Neural cell (in vitro differentiated cells): ENCODE data around the gene WWC1. TPM values are rescaled to one million over a fixed set of nuclear protein-coding genes. Genes with fewer than 3 reads are reported as not detected.

Experiments used
- H2AFZ ChIP-seq: fragments of 200-600, 300-800 bp; sonication (generic), shearing (Covaris generic); 2 replicates; pipeline ENCODE4 v1.6.0; 2014; ENCODE audit warnings: low read depth, mild to moderate bottlenecking, antibody characterized with exemption, low read length, moderate library complexity
- H3F3A ChIP-seq: fragments of 200-600 bp; shearing (Covaris generic); 2 replicates; pipeline ENCODE4 v1.6.1; 2016; ENCODE audit warnings: mild to moderate bottlenecking, moderate library complexity, mixed read lengths, antibody characterized with exemption, low read length; ENCODE audit not compliant: insufficient read depth, poor library complexity, severe bottlenecking
- H3K27ac ChIP-seq: fragments of 200-600, 300-800 bp; sonication (generic), shearing (Covaris generic); 2 replicates; pipeline ENCODE4 v1.5.1; 2014; ENCODE audit warnings: mild to moderate bottlenecking, low read length, moderate library complexity
- H3K27me3 ChIP-seq: fragments of 300-800, 200-600 bp; sonication (generic), shearing (Covaris generic); 2 replicates; pipeline ENCODE4 v1.6.0; 2014; ENCODE audit warnings: mild to moderate bottlenecking, low read depth, low read length, moderate library complexity; ENCODE audit not compliant: insufficient read depth
- H3K36me3 ChIP-seq: fragments of 300-800, 200-600 bp; sonication (generic), shearing (Covaris generic); 2 replicates; pipeline ENCODE4 v1.5.1; 2014; ENCODE audit warnings: mild to moderate bottlenecking, antibody characterized with exemption, low read length, moderate library complexity; ENCODE audit not compliant: insufficient read depth
- H3K4me2 ChIP-seq: fragments of 300-800, 200-600 bp; sonication (generic), shearing (Covaris generic); 2 replicates; pipeline ENCODE4 v1.6.0; 2014; ENCODE audit warnings: mild to moderate bottlenecking, low read length
- H3K4me3 ChIP-seq: fragments of 300-800, 200-600 bp; sonication (generic), shearing (Covaris generic); 2 replicates; pipeline ENCODE4 v1.5.1; 2014; ENCODE audit warnings: mild to moderate bottlenecking, low read length, moderate library complexity
- H3K79me2 ChIP-seq: fragments of 200-600 bp; shearing (Covaris generic); replicated peaks from 2 replicates; pipeline ENCODE4 v1.6.0; 2014; ENCODE audit warnings: mild to moderate bottlenecking, low read length, moderate library complexity; ENCODE audit not compliant: insufficient read depth
- H3K9ac ChIP-seq: fragments of 300-800, 200-600 bp; sonication (generic), shearing (Covaris generic); 2 replicates; pipeline ENCODE4 v1.6.1; 2016; ENCODE audit warnings: mild to moderate bottlenecking, low read length, mixed read lengths
- H3K9me2 ChIP-seq: fragments of 200-600 bp; shearing (Covaris generic); 2 replicates; pipeline ENCODE4 v1.6.1; 2016; ENCODE audit warnings: mild to moderate bottlenecking, low read length, mixed read lengths; ENCODE audit not compliant: insufficient read depth
- H3K9me3 ChIP-seq: fragments of 200-600, 300-800 bp; sonication (generic), shearing (Covaris generic); 2 replicates; pipeline ENCODE4 v1.6.1; 2016; ENCODE audit warnings: mild to moderate bottlenecking, mixed run types, low read length, moderate library complexity, mixed read lengths
- H4K20me1 ChIP-seq: fragments of 200-600 bp; shearing (Covaris generic); 2 replicates; pipeline ENCODE4 v1.6.1; 2016; ENCODE audit warnings: mild to moderate bottlenecking, mixed run types; ENCODE audit not compliant: insufficient read depth
- CTCF ChIP-seq: fragments of 450-650 bp; IDR thresholded peaks from 2 replicates; pipeline ENCODE4 v1.5.1; 2014; ENCODE audit warnings: antibody characterized with exemption, mild to moderate bottlenecking, moderate library complexity; ENCODE audit not compliant: poor library complexity, severe bottlenecking
- EP300 ChIP-seq: fragments of 450-650 bp; conservative IDR thresholded peaks from 2 replicates; pipeline ENCODE4 v1.6.1; 2014; ENCODE audit warnings: antibody characterized with exemption, mild to moderate bottlenecking, moderate library complexity; ENCODE audit not compliant: poor library complexity, severe bottlenecking
- EZH2 ChIP-seq: fragments of 200-600, 300-800 bp; shearing (Covaris generic), sonication (generic); IDR thresholded peaks from 2 replicates; pipeline ENCODE4 v1.6.1; 2014; ENCODE audit warnings: antibody characterized with exemption, low read length, borderline replicate concordance, mild to moderate bottlenecking; ENCODE audit not compliant: insufficient read depth, poor library complexity, severe bottlenecking
- MXI1 ChIP-seq: fragments of 450-650 bp; conservative IDR thresholded peaks from 2 replicates; pipeline ENCODE4 v1.6.1; 2014; ENCODE audit warnings: antibody characterized with exemption, mild to moderate bottlenecking; ENCODE audit not compliant: poor library complexity, severe bottlenecking
- POLR2AphosphoS5 ChIP-seq: IDR thresholded peaks from 2 replicates; pipeline ENCODE4 v1.6.1; 2012
- RAD21 ChIP-seq: fragments of 450-650 bp; conservative IDR thresholded peaks from 2 replicates; pipeline ENCODE4 v1.6.1; 2014; ENCODE audit warnings: antibody characterized with exemption, mild to moderate bottlenecking, moderate library complexity
- REST ChIP-seq: IDR thresholded peaks from 2 replicates; pipeline ENCODE4 v1.6.1; 2012; ENCODE audit warnings: borderline replicate concordance
- SMC3 ChIP-seq: fragments of 450-650 bp; conservative IDR thresholded peaks from 2 replicates; pipeline ENCODE4 v1.6.1; 2014; ENCODE audit warnings: antibody characterized with exemption, mild to moderate bottlenecking, moderate library complexity; ENCODE audit not compliant: poor library complexity
- TAF1 ChIP-seq: IDR thresholded peaks from 2 replicates; pipeline ENCODE4 v1.6.1; 2012; ENCODE audit warnings: low read depth
- polyA minus RNA-seq: library from RNA; depleted of rRNA, polyadenylated mRNA; stranded (reverse); fragments of >200 nt; gene quantifications from 2 replicates; pipeline ENCODE4 v1.2.3, GENCODE V29; 2014
- polyA plus RNA-seq: library from polyadenylated mRNA; depleted of rRNA; stranded (reverse); fragments of >200 nt; gene quantifications from 2 replicates; pipeline ENCODE4 v1.2.3, GENCODE V29; 2014

The WWC1 gene
- polyA plus RNA-seq: 0.97 and 1.6 TPM in 2 replicates
- polyA minus RNA-seq: 1.7 and 2.4 TPM in 2 replicates

GRCh38 chr5:168291342-168291963 lies at the start of gene WWC1:
Gene WWC1, plus strand, starts transcription at chr5:168291645. Its CDS starts 508 bp downstream, at chr5:168292153.
- TF ChIP-seq RAD21 (peak; percentile 43), REST (peak; percentile 21), TAF1 (no peak), EP300 (no peak), SMC3 (peak; percentile 52), EZH2 (no peak), POLR2AphosphoS5 (no peak), MXI1 (no peak), CTCF (peak; percentile 67)
- Histone ChIP-seq H4K20me1 (no peaks in the 10 kb centered on the region), H3K36me3 (no peaks in the 10 kb centered on the region), H3K9me3 (no peaks in the 10 kb centered on the region), H3K9ac (peak within 1 kb of the TSS; percentile 55), H3K79me2 (no peaks in the 10 kb centered on the region), H3K4me3 (peak within 1 kb of the TSS; percentile 70), H3K9me2 (no peaks in the 10 kb centered on the region), H3K27me3 (peaks cover 13% of the 10 kb centered on the region), H2AFZ (no peak within 1 kb of the TSS), H3K4me2 (no peak within 1 kb of the TSS), H3K27ac (no peak within 1 kb of the TSS), H3F3A (no peaks in the 10 kb centered on the region)

- Histone ChIP-seq H3K9me3 (peaks cover 3% of the 10 kb centered on the region), H3K27ac (no peak overlapping the region), H3K4me2 (no peak overlapping the region), H4K20me1 (no peaks in the 10 kb centered on the region), H3F3A (no peaks in the 10 kb centered on the region), H2AFZ (no peak overlapping the region), H3K27me3 (no peaks in the 10 kb centered on the region), H3K79me2 (no peaks in the 10 kb centered on the region), H3K9me2 (no peaks in the 10 kb centered on the region), H3K9ac (no peak overlapping the region), H3K4me3 (no peak overlapping the region), H3K36me3 (no peaks in the 10 kb centered on the region)
- TF ChIP-seq POLR2AphosphoS5 (no peak), EP300 (no peak)
Observed at GRCh38 chr5:168244838-168245559, 46.4 kb upstream of the WWC1 start.
